ENCODE results near the gene JARID2.

DNA sequence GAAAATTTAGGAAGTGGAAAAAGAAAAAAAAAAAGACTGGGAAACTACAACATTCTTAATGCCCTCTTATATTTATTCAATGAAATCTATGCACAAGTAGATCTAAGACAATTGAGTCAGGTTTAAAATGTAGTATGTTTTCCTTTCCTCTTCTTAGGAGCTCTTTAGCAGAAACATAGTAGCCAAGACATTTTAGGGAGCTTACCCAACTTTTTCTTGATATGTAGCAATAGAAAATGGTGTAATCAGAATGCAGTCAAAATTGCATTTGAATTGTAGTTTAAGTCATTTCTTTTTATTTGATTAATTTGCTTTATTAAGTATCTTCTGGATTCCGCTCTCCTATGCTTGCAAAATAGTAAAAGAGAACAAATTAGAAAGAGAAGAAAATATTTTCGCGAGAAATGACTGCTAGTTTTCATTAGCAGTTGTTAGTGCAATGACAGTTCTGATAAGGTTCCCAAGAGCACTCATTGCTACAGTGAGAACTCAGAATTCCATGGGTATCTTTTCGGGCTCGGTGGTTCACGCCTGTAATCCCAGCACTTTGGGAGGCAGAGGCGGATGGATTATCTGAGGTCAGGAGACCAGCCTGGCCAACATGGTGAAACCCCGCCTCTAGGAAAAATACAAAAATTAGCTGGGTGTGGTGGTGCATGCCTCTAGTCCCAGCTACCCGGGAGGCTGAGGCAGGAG, 52.2 kb downstream of the JARID2 start:
- TF ChIP-seq, protein P1, sequence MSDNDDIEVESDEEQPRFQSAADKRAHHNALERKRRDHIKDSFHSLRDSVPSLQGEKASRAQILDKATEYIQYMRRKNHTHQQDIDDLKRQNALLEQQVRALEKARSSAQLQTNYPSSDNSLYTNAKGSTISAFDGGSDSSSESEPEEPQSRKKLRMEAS (CRISPR knock-in tag; IDR thresholded peaks at IDR 0.05) = no peak
- TF ChIP-seq, protein P2, sequence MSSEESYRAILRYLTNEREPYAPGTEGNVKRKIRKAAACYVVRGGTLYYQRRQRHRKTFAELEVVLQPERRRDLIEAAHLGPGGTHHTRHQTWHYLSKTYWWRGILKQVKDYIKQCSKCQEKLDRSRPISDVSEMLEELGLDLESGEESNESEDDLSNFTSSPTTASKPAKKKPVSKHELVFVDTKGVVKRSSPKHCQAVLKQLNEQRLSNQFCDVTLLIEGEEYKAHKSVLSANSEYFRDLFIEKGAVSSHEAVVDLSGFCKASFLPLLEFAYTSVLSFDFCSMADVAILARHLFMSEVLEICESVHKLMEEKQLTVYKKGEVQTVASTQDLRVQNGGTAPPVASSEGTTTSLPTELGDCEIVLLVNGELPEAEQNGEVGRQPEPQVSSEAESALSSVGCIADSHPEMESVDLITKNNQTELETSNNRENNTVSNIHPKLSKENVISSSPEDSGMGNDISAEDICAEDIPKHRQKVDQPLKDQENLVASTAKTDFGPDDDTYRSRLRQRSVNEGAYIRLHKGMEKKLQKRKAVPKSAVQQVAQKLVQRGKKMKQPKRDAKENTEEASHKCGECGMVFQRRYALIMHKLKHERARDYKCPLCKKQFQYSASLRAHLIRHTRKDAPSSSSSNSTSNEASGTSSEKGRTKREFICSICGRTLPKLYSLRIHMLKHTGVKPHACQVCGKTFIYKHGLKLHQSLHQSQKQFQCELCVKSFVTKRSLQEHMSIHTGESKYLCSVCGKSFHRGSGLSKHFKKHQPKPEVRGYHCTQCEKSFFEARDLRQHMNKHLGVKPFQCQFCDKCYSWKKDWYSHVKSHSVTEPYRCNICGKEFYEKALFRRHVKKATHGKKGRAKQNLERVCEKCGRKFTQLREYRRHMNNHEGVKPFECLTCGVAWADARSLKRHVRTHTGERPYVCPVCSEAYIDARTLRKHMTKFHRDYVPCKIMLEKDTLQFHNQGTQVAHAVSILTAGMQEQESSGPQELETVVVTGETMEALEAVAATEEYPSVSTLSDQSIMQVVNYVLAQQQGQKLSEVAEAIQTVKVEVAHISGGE (CRISPR knock-in tag; IDR thresholded peaks at IDR 0.05) = no peak
- TF ChIP-seq CTCF (IDR thresholded peaks at IDR 0.05 in 2 of 3, conservative IDR thresholded peaks at IDR 0.05 in 1 of 3; ENCODE audit: insufficient read depth in 2 of 3, low read depth in 1 of 3, low read length in 3 of 3) = no peak
- no peak for TF ChIP-seq CEBPG (CRISPR knock-in tag; IDR thresholded peaks at IDR 0.05)
- TF ChIP-seq CEBPG (tag; conservative IDR thresholded peaks at IDR 0.05 in 1 of 2, IDR thresholded peaks at IDR 0.05 in 1 of 2) = peak; percentile 75 to 89
- TF ChIP-seq TBP (optimal IDR thresholded peaks at IDR 0.05; ENCODE audit: low read depth, low read length) = no peak
- no peak for TF ChIP-seq NR2C2 (CRISPR knock-in tag; IDR thresholded peaks at IDR 0.05)
- no peak for TF ChIP-seq NR2C2 (tag; IDR thresholded peaks at IDR 0.05)
- TF ChIP-seq IRF2 (CRISPR knock-in tag; IDR thresholded peaks at IDR 0.05) = no peak
- TF ChIP-seq EHMT2 (IDR thresholded peaks at IDR 0.05) = no peak
- no peak for TF ChIP-seq SRF (CRISPR knock-in tag; IDR thresholded peaks at IDR 0.05)
- TF ChIP-seq CREM (IDR thresholded peaks at IDR 0.05; ENCODE audit: low read depth) = no peak
- no peak for TF ChIP-seq MTA1 (IDR thresholded peaks at IDR 0.05; ENCODE audit: borderline replicate concordance)
- no peak for TF ChIP-seq ZFP91 (CRISPR knock-in tag; IDR thresholded peaks at IDR 0.05)

Data from K562 (cell line).